IMR-90 (cell line): ENCODE results near the gene GLT1D1. TPM values are rescaled to one million over a fixed set of nuclear protein-coding genes. Genes with fewer than 3 reads are reported as not detected.

Experiments
- ATAC-seq: fragments of 200-7000 bp; cut with Tn5 transposase; 2 replicates; pipeline ENCODE4 v1.9.1; 2020; ENCODE audit warnings: low read depth, mild to moderate bottlenecking, moderate library complexity
- BruUV-seq: library from RNA; stranded (reverse); fragments of 400-500 nt; replicated peaks from 2 replicates; lab custom pipeline; 2021; lab: Mats Ljungman, UMichigan
- CTCF ChIA-PET: fragments of 300-600 bp; formaldehyde crosslinking; extraction: SDS; loops from one replicate; lab custom pipeline; 2021; ENCODE audit warnings: antibody characterized with exemption; lab: Yijun Ruan, JAX
- POLR2A ChIA-PET: fragments of 300-600 bp; sonication (Branson Sonifier 250); formaldehyde crosslinking; loops from one replicate; lab custom pipeline; 2022; ENCODE audit warnings: antibody characterized with exemption; ENCODE audit not compliant: unreplicated experiment; lab: Charles Lee
- DNase-seq: peaks from one replicate; pipeline ENCODE4 v3.0.0; 2013
- H2AFZ ChIP-seq: replicated peaks from 2 replicates; pipeline ENCODE3; 2013; ENCODE audit warnings: low read length, mild to moderate bottlenecking; ENCODE audit not compliant: poor library complexity
- H2AK5ac ChIP-seq: 2 replicates; pipeline ENCODE4 v1.6.1; 2013; ENCODE audit warnings: low read depth, low read length, inconsistent platforms
- H2AK9ac ChIP-seq: replicated peaks from 2 replicates; pipeline ENCODE3; 2013; ENCODE audit warnings: mild to moderate bottlenecking, low read depth, low read length, moderate library complexity; ENCODE audit not compliant: poor library complexity
- H2BK120ac ChIP-seq: 2 replicates; pipeline ENCODE4 v1.6.1; 2013; ENCODE audit warnings: low read depth, low read length, inconsistent platforms
- H2BK15ac ChIP-seq: 3 replicates; pipeline ENCODE4 v1.6.1; 2013; ENCODE audit warnings: low read depth, low read length, inconsistent platforms
- H2BK20ac ChIP-seq: 2 replicates; pipeline ENCODE4 v1.6.1; 2013; ENCODE audit warnings: low read depth, mild to moderate bottlenecking, inconsistent platforms, low read length, moderate library complexity
- H2BK5ac ChIP-seq: 2 replicates; pipeline ENCODE4 v1.6.1; 2013; ENCODE audit warnings: mild to moderate bottlenecking, low read depth, low read length, inconsistent platforms; ENCODE audit not compliant: poor library complexity, severe bottlenecking
- H3K14ac ChIP-seq: replicated peaks from 2 replicates; pipeline ENCODE4 v1.6.1; 2013; ENCODE audit warnings: low read depth, low read length, inconsistent platforms
- H3K18ac ChIP-seq: 2 replicates; pipeline ENCODE4 v1.6.1; 2013; ENCODE audit warnings: low read depth, low read length, control low read depth
- H3K23ac ChIP-seq: 2 replicates; pipeline ENCODE4 v1.6.1; 2013; ENCODE audit warnings: low read depth, low read length, inconsistent platforms
- H3K27ac ChIP-seq: 2 replicates; pipeline ENCODE4 v1.5.1; 2013; ENCODE audit warnings: mild to moderate bottlenecking, control low read depth, low read length; ENCODE audit not compliant: insufficient read depth
- H3K27me3 ChIP-seq: 2 replicates; pipeline ENCODE4 v1.6.1; 2013; ENCODE audit warnings: low read length; ENCODE audit not compliant: control insufficient read depth, insufficient read depth
- H3K36me3 ChIP-seq: 2 replicates; pipeline ENCODE4 v1.6.1; 2013; ENCODE audit warnings: low read length, mixed read lengths; ENCODE audit not compliant: control insufficient read depth, insufficient read depth
- H3K4ac ChIP-seq: 2 replicates; pipeline ENCODE4 v1.6.1; 2013; ENCODE audit warnings: low read depth, low read length, inconsistent platforms
- H3K4me1 ChIP-seq: 2 replicates; pipeline ENCODE4 v1.6.1; 2013; ENCODE audit warnings: low read length, mixed read lengths; ENCODE audit not compliant: control insufficient read depth, insufficient read depth
- H3K4me2 ChIP-seq: 2 replicates; pipeline ENCODE4 v1.6.1; 2013; ENCODE audit warnings: low read depth, mild to moderate bottlenecking, control low read depth, low read length, moderate library complexity
- H3K4me3 ChIP-seq: 2 replicates; pipeline ENCODE4 v1.5.1; 2013; ENCODE audit warnings: low read depth, mild to moderate bottlenecking, control low read depth, low read length, moderate library complexity; ENCODE audit not compliant: insufficient read depth
- H3K56ac ChIP-seq: 2 replicates; pipeline ENCODE4 v1.6.1; 2013; ENCODE audit warnings: low read length, inconsistent platforms; ENCODE audit not compliant: insufficient read depth; ENCODE audit errors: extremely low read depth
- H3K79me1 ChIP-seq, 2 experiments: 2 replicates each; pipeline ENCODE4 v1.6.1; 2013; ENCODE audit warnings: low read length in 2 of 2, inconsistent platforms in 1 of 2, low read depth in 1 of 2
- H3K9ac ChIP-seq: 2 replicates; pipeline ENCODE4 v1.6.1; 2013; ENCODE audit warnings: low read depth, low read length, control low read depth
- H3K9me1 ChIP-seq: 2 replicates; pipeline ENCODE4 v1.6.1; 2013; ENCODE audit warnings: low read length, inconsistent platforms; ENCODE audit not compliant: insufficient read depth
- H3K9me3 ChIP-seq: 2 replicates; pipeline ENCODE4 v1.6.1; 2013; ENCODE audit warnings: low read length; ENCODE audit not compliant: control insufficient read depth, insufficient read depth
- H4K20me1 ChIP-seq: 2 replicates; pipeline ENCODE4 v1.6.1; 2013; ENCODE audit warnings: low read length, inconsistent platforms; ENCODE audit not compliant: insufficient read depth
- H4K5ac ChIP-seq: 2 replicates; pipeline ENCODE4 v1.6.1; 2013; ENCODE audit warnings: mild to moderate bottlenecking, low read depth, low read length, control low read depth
- H4K8ac ChIP-seq, 2 experiments: 2 replicates each; pipeline ENCODE4 v1.6.1; 2013; ENCODE audit warnings: low read depth in 2 of 2, low read length in 2 of 2, control low read depth in 1 of 2, inconsistent platforms in 1 of 2
- H4K91ac ChIP-seq: 2 replicates; pipeline ENCODE4 v1.6.1; 2013; ENCODE audit warnings: low read depth, low read length, inconsistent platforms; ENCODE audit not compliant: insufficient read depth
- CEBPB ChIP-seq: IDR thresholded peaks from 2 replicates; pipeline ENCODE4 v1.6.1; 2012; ENCODE audit warnings: low read depth, low read length, improper control_type of control experiment
- FOS ChIP-seq: fragments of 150-350 bp; IDR thresholded peaks from 2 replicates; pipeline ENCODE4 v1.6.1; 2016; ENCODE audit warnings: low read depth, low read length
- MAZ ChIP-seq: IDR thresholded peaks from 2 replicates; pipeline ENCODE4 v1.6.1; 2012; ENCODE audit warnings: low read depth, mild to moderate bottlenecking, low read length, improper control_type of control experiment, moderate library complexity, borderline replicate concordance
- SMC3 ChIP-seq: fragments of 150-350 bp; IDR thresholded peaks from 2 replicates; pipeline ENCODE4 v1.6.1; 2016; ENCODE audit warnings: low read depth, mild to moderate bottlenecking, antibody characterized with exemption, low read length, moderate library complexity
- WGBS, 2 experiments: methylation state at CpG; one replicate each; pipeline versions ENCODE4 v1.1.5 to v1.1.7; 2013; ENCODE audit warnings: missing lambda C conversion rate in 2 of 2; ENCODE audit not compliant: insufficient read length in 1 of 2; ENCODE audit errors: extremely low coverage in 2 of 2; 5-methylcytosine and 5-hydroxymethylcytosine counted together
- dilution Hi-C: fragments of 300-500 bp; cut with HindIII; formaldehyde crosslinking; loops from one replicate; pipeline ENCODE4 v1.14.3; 2018; ENCODE audit warnings: low sequenced_read_pairs; ENCODE audit not compliant: unreplicated experiment
- in situ Hi-C: fragments of 300-500 bp; cut with MboI; formaldehyde crosslinking; loops from 3 replicates; pipeline ENCODE4 v1.14.3; 2019; ENCODE audit warnings: low sequenced_read_pairs, inconsistent platforms, mixed read lengths
- intact Hi-C: fragments of 100-400 bp; cut with micrococcal nuclease; formaldehyde crosslinking; loops from 2 replicates; pipeline ENCODE4 v1.10.0; 2022
- polyA plus RNA-seq, 3 experiments: library from polyadenylated mRNA; depleted of rRNA; stranded (reverse); fragments of >200 nt; gene quantifications; 2 replicates each; pipeline ENCODE4 v1.2.3, GENCODE V29; 2012; ENCODE audit warnings: low replicate concordance in 1 of 3
- total RNA-seq: library from RNA; depleted of rRNA; stranded (reverse); fragments of >200 nt; gene quantifications from 2 replicates; pipeline ENCODE4 v1.2.3, GENCODE V29; 2012
- TF ChIP-seq, protein P1 (sequence below): fragments of 150-350 bp; IDR thresholded peaks from 2 replicates; pipeline ENCODE4 v1.6.1; 2017; ENCODE audit warnings: mild to moderate bottlenecking, antibody characterized with exemption, low read length, low read depth

Gene GLT1D1
- total and polyA plus RNA-seq, 2 of the 4 experiments (the other 2 are of a cell fraction): not detected

DNA sequence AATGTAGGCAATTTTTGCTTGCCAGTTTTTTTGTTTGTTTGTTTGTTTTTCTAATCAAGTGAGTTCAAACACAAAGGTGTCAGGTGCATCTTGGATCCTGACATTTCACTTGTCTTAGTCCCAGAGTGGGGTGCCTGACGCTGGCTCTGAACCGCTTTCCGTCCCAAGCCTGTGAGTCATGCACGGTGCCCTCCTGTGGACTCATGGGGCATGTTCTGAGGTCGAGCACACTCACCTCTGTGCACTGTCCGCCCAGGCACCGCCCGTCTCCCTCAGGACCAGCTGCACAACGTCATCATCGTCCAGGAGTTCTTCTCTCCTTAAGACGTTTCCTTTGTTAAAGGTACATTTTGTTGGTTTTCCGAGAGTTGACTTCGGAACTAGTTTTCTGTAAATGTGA is 98.2 kb downstream of the GLT1D1 start:
- Histone ChIP-seq H3K4me2 (no peak overlapping the region), H2BK5ac (no peak overlapping the region), H3K4me3 (no peak overlapping the region), H2AK5ac (no peak overlapping the region), H3K9me1 (no peaks in the 10 kb centered on the region), H3K14ac (no peak overlapping the region), H3K36me3 (no peaks in the 10 kb centered on the region), H4K20me1 (no peaks in the 10 kb centered on the region), H2AFZ (no peak overlapping the region), H4K8ac (no peak overlapping the region), H4K5ac (no peak overlapping the region), H2AK9ac (no peak overlapping the region), H3K4me1 (no peaks in the 10 kb centered on the region), H3K9ac (no peak overlapping the region), H3K56ac (no peak overlapping the region), H3K9me3 (peaks cover 31% of the 10 kb centered on the region), H4K91ac (no peak overlapping the region), H3K79me1 (no peaks in the 10 kb centered on the region), H3K18ac (no peak overlapping the region), H3K23ac (no peak overlapping the region), H2BK15ac (no peak overlapping the region), H3K4ac (no peak overlapping the region), H2BK120ac (no peak overlapping the region), H2BK20ac (no peak overlapping the region), H3K27me3 (no peaks in the 10 kb centered on the region), H3K27ac (no peak overlapping the region)
- CTCF ChIA-PET: no interaction called here
- intact Hi-C loops: no loop called here
- no TSS peak for BruUV-seq
- no CpG with 5 or more reads among the region's 13 CpGs for WGBS, 2 experiments
- DNase-seq (no peak), ATAC-seq (no peak)
- in situ Hi-C loops: no loop called here
- POLR2A ChIA-PET: no interaction called here
- dilution Hi-C loops: no loop called here
- TF ChIP-seq CEBPB: no peak
- TF ChIP-seq, protein P1, sequence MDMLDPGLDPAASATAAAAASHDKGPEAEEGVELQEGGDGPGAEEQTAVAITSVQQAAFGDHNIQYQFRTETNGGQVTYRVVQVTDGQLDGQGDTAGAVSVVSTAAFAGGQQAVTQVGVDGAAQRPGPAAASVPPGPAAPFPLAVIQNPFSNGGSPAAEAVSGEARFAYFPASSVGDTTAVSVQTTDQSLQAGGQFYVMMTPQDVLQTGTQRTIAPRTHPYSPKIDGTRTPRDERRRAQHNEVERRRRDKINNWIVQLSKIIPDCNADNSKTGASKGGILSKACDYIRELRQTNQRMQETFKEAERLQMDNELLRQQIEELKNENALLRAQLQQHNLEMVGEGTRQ: no peak
- TF ChIP-seq MAZ: no peak
- TF ChIP-seq SMC3: no peak
- no peak for TF ChIP-seq FOS
